ENCODE results near the gene AHI1.

GRCh38 chr6:135475292-135475886 lies 22.2 kb downstream of the AHI1 start:
- TF ChIP-seq ZNF878 (CRISPR knock-in tag; IDR thresholded peaks at IDR 0.05) (no peak), ZFX (CRISPR knock-in tag; IDR thresholded peaks at IDR 0.05; ENCODE audit: low read depth) (no peak), GZF1 (CRISPR knock-in tag; IDR thresholded peaks at IDR 0.05) (no peak), ZNF580 (CRISPR knock-in tag; IDR thresholded peaks at IDR 0.05; ENCODE audit: borderline replicate concordance, low read depth) (no peak), CTCF (CRISPR knock-in tag; IDR thresholded peaks at IDR 0.05) (no peak), CEBPB (IDR thresholded peaks at IDR 0.05; ENCODE audit: borderline replicate concordance, low read depth, low read length) (no peak), ZNF782 (CRISPR knock-in tag; IDR thresholded peaks at IDR 0.05; ENCODE audit: borderline replicate concordance) (no peak), POLR2AphosphoS5 (IDR thresholded peaks at IDR 0.05; ENCODE audit: low read depth, low read length) (no peak), HIVEP1 (CRISPR knock-in tag; IDR thresholded peaks at IDR 0.05) (no peak)
- TF ChIP-seq, protein P1, sequence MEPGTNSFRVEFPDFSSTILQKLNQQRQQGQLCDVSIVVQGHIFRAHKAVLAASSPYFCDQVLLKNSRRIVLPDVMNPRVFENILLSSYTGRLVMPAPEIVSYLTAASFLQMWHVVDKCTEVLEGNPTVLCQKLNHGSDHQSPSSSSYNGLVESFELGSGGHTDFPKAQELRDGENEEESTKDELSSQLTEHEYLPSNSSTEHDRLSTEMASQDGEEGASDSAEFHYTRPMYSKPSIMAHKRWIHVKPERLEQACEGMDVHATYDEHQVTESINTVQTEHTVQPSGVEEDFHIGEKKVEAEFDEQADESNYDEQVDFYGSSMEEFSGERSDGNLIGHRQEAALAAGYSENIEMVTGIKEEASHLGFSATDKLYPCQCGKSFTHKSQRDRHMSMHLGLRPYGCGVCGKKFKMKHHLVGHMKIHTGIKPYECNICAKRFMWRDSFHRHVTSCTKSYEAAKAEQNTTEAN (CRISPR knock-in tag; conservative IDR thresholded peaks at IDR 0.05) = no peak
- TF ChIP-seq, protein P2, sequence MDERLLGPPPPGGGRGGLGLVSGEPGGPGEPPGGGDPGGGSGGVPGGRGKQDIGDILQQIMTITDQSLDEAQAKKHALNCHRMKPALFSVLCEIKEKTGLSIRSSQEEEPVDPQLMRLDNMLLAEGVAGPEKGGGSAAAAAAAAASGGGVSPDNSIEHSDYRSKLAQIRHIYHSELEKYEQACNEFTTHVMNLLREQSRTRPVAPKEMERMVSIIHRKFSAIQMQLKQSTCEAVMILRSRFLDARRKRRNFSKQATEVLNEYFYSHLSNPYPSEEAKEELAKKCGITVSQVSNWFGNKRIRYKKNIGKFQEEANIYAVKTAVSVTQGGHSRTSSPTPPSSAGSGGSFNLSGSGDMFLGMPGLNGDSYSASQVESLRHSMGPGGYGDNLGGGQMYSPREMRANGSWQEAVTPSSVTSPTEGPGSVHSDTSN (CRISPR knock-in tag; IDR thresholded peaks at IDR 0.05) = no peak
- TF ChIP-seq, protein P3, sequence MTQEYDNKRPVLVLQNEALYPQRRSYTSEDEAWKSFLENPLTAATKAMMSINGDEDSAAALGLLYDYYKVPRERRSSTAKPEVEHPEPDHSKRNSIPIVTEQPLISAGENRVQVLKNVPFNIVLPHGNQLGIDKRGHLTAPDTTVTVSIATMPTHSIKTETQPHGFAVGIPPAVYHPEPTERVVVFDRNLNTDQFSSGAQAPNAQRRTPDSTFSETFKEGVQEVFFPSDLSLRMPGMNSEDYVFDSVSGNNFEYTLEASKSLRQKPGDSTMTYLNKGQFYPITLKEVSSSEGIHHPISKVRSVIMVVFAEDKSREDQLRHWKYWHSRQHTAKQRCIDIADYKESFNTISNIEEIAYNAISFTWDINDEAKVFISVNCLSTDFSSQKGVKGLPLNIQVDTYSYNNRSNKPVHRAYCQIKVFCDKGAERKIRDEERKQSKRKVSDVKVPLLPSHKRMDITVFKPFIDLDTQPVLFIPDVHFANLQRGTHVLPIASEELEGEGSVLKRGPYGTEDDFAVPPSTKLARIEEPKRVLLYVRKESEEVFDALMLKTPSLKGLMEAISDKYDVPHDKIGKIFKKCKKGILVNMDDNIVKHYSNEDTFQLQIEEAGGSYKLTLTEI (CRISPR knock-in tag; conservative IDR thresholded peaks at IDR 0.05) = no peak
